ENCODE results near the gene FLRT3. TPM values are rescaled to one million over a fixed set of nuclear protein-coding genes. Genes with fewer than 3 reads are reported as not detected.

Gene FLRT3
- total RNA-seq, 1 experiment from 2014 or later = 2.1 TPM

GRCh38 chr20:14295770-14296309, 41.6 kb downstream of the FLRT3 start:
- no peaks in the 10 kb centered on the region for H3K23me2 ChIP-seq (ENCODE audit: insufficient read length, low read depth, low read length, poor library complexity, severe bottlenecking)
- no peak overlapping the region for H4K8ac ChIP-seq (replicated peaks; ENCODE audit: insufficient read length, low read depth, low read length)
- H4K91ac ChIP-seq (ENCODE audit: insufficient read length, low read depth, low read length) = no peak overlapping the region
- no peak overlapping the region for H3K4ac ChIP-seq (ENCODE audit: low read depth, low read length)
- H2BK120ac ChIP-seq (ENCODE audit: low read depth, low read length, poor library complexity, severe bottlenecking) = no peak overlapping the region
- H3K4me2 ChIP-seq (ENCODE audit: insufficient read depth, insufficient read length, low read length) = no peak overlapping the region
- H3K18ac ChIP-seq (ENCODE audit: insufficient read length, low read depth, low read length) = no peak overlapping the region
- WGBS (ENCODE audit: extremely low coverage, insufficient read length, low lambda C conversion rate) = no CpG with 5 or more reads among the region's 3 CpGs
- Mint-ChIP-seq H3K4me3 (no peak overlapping the region), H3K4me1 (peaks cover 4 to 5% of the 10 kb centered on the region in 2 experiments; a peak in 2 of 4 replicates), H3K27ac (no peak overlapping the region), H3K36me3 (ENCODE audit: insufficient read depth in 1 of 3, low read depth in 3 of 3) (no peaks in the 10 kb centered on the region), H3K27me3 (ENCODE audit: low read depth) (no peaks in the 10 kb centered on the region), H3K9me3 (no peaks in the 10 kb centered on the region)
- no peak overlapping the region for H2BK20ac ChIP-seq (ENCODE audit: low read depth, low read length, poor library complexity, severe bottlenecking)
- no peaks in the 10 kb centered on the region for H3K9me3 ChIP-seq (ENCODE audit: control insufficient read depth, low read depth, low read length)
- no peak overlapping the region for H4K5ac ChIP-seq (ENCODE audit: insufficient read length, low read depth, low read length)
- no peak overlapping the region for H2BK5ac ChIP-seq (ENCODE audit: insufficient read length, low read length)
- no peaks in the 10 kb centered on the region for H3K4me1 ChIP-seq (ENCODE audit: insufficient read depth, low read length)
- H3K27me3 ChIP-seq (ENCODE audit: insufficient read depth, low read length) = no peaks in the 10 kb centered on the region
- H3K56ac ChIP-seq (ENCODE audit: insufficient read length, low read depth, low read length) = no peak overlapping the region
- no peak overlapping the region for H2BK12ac ChIP-seq (ENCODE audit: insufficient read length, low read depth, low read length)
- H3K79me1 ChIP-seq (ENCODE audit: insufficient read depth, low read depth, low read length, poor library complexity, severe bottlenecking) = no peaks in the 10 kb centered on the region
- H2BK15ac ChIP-seq (ENCODE audit: low read depth, low read length) = no peak overlapping the region
- no peak for TF ChIP-seq CTCF (conservative IDR thresholded peaks at IDR 0.05)
- no peak overlapping the region for H3K14ac ChIP-seq (ENCODE audit: insufficient read depth, low read length)
- no peaks in the 10 kb centered on the region for H4K20me1 ChIP-seq (ENCODE audit: control insufficient read depth, insufficient read depth, insufficient read length)
- H3K27ac ChIP-seq (ENCODE audit: insufficient read length, low read depth, low read length) = no peak overlapping the region
- H3K79me2 ChIP-seq (ENCODE audit: insufficient read depth, low read length) = no peaks in the 10 kb centered on the region
- no peak overlapping the region for H3T11ph ChIP-seq (ENCODE audit: low read length)
- no peak overlapping the region for H2AK5ac ChIP-seq (ENCODE audit: insufficient read length, low read length)
- DNase-seq = no peak
- no peak overlapping the region for H3K23ac ChIP-seq (ENCODE audit: insufficient read length, low read depth, low read length)
- no peak overlapping the region for H2AFZ ChIP-seq (ENCODE audit: low read length)
- H3K9ac ChIP-seq (ENCODE audit: extremely low read depth, insufficient read length, low read length) = no peak overlapping the region
